GM19328 (cell line): Measurements from ENCODE around the gene AKAP7.
"Not testable (repeated sequence)": the region's sequence is repeated elsewhere in the genome, so short reads cannot be mapped to it uniquely, and the experiment has no call there.

ENCODE experiments used
- ATAC-seq: cut with Tn5 transposase; IDR thresholded peaks from one replicate; pipeline ENCODE4 v1.9.1; 2021; ENCODE audit warnings: mild to moderate bottlenecking, moderate library complexity; ENCODE audit not compliant: unreplicated experiment

Gene AKAP7

DNA sequence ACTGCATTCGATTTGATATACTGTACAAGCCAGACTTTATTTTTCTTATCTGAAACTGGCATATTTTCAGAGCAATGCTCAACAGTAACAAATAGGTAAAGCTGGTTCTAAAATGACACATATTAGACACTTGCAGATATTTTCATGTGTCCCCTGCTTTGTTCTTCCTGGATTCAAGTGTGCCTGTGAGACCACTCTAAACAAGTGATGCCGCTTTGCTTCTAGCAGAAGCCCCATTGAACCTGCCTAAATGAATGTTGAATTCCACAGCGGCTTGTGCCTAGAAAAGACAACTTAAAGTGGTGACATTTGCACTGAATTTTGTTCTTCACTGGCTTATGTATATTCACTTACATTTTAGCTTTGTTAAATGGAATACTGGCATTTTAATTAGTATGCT, 115.7 kb downstream of the AKAP7 start:
- ATAC-seq: no peak

DNA sequence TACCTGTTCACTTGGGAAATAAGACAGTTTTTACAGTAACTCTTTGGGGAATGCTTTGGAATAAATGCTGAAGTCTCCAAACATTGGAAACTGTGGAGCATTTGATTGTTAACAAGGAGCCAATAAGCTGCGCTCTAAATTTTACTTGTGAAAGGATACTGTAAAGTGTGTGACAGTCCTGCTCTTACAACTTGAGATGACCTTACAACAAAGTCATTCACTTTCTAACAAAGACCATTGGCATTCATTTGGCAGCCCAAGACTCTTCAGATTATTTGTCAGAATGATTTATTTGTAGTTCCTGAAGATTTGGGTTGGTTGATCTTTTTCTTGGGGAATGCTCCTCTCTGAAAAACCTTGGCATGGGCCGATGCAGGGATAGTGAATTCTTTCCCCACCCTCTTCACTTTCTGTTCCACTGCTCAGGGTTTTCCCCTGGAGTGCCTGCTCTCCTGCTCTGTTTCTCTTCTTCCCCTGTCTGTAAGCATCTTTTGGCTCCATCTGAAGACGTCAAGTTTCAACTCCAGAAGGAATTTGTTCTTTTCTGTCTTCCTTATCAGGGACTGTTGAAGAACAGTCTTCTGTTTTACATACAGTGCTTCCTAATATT, 116.4 kb downstream of the AKAP7 start:
- no peak for ATAC-seq

DNA sequence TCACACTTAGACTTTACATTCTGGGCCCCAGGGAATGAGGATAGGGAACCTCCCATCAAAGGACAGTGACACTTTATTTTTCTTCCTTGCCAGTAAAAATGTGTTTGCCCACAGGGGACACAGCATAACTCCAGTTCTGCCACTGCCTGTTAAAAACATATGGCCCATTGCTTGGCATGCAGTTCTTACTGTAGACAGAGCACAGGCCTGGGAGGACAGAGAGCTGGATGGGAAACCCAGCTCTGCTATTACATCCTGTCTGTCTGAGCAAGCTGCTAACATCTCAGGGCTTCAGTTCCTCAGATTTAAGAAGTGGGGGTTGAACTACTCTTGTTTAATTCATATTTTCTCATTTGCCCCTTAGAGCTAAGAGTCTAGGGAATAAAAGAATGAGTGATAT, 120.2 kb downstream of the AKAP7 start:
- no peak for ATAC-seq

DNA sequence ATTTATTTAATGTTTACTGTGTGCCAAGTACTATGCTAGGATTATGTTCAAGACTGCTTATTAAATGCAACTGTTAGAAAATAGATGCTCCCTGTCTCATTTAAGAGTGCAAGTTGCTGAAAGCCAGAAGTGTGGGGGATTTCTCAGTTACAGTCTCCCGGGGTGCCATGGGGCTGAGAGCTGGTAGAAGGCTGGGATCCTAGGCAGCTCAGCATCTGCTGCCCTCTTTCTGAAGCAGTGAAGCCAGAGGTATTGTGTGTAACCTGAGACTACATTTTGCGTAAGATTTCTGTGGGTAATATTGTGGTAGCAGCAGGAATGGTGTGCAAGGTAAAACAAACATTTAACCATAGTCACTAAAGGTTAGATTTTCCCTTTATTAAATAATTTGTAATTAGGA, 120.6 kb downstream of the AKAP7 start:
- no peak for ATAC-seq

DNA sequence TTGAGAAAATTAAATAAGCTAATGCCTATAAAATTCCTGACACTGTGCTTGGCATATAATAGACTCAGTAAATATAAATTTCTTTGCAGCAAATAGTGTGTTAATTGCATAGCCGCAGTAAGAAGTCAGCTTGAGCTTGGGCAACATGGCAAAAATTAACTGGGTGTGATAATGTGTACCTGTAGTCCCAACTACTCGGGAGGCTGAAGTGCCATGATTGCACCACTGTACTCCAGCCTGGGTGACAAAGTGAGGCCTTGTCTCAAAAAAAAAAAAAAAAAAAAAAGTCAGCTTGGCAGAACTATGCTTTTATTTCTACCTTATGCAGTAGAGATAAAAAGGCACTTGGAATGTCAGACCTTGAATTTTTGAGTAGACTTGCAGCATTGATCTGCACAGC, 121.8 kb downstream of the AKAP7 start:
- ATAC-seq: no peak

DNA sequence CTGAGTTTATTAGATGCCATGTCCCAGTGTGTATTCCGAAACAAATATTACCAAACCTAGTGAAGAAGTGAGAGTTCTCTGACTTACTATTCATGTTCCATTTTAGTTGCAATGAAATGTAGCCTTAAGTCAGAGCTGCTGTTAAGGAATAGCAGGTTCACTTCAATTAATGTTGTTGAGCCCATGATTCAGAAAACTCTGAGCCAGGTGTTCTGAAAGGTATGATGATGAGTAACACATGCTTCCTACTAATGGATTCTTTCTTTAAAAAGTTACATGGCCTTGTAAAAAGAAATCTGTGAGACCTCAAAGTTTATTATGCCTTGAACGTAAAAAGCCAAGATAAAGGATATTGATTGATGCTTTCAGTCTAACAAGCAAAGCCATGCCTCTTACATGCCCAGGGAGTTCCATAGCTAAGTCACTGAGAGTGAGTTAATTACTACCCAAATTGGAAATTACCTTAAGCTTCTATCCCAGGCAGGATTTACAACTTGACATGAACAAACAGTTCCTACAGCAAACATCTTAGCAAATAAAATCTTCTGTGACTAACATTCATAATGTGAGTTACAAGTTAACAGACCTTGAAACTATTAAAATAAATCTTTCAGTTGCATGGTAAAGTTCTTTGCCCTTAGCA, 122.9 kb downstream of the AKAP7 start:
- no peak for ATAC-seq

DNA sequence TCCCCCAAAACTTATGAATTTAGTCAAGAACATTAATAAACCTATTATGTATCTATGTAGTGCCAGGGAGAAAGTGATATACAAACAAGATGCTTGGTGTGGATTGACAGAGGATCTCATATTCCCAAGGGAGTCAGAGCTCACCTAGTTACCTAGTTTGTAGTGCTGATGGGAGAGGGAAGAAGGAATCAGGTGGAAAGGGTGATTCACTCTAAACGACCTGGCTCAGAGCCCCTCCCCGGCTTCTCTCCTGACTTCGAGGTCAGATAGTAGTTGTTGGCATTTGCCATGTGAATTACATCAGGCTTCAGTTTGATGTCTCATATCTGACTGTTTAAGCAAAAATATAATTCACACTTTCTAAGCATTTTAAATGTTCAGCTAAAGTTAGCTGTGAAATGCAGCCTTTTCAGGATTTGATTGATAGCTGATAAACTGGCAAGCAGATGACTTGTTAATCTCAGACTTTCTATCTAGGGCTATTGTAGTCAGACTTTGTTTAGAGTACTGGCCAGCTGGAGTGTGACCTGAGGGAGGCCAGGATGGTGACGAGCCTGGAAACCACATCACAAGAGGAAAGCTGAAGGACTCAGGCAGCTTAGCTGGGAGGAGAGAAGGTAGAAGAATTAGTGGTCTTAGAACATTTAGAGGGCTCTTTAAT, 123.7 kb downstream of the AKAP7 start:
- no peak for ATAC-seq

DNA sequence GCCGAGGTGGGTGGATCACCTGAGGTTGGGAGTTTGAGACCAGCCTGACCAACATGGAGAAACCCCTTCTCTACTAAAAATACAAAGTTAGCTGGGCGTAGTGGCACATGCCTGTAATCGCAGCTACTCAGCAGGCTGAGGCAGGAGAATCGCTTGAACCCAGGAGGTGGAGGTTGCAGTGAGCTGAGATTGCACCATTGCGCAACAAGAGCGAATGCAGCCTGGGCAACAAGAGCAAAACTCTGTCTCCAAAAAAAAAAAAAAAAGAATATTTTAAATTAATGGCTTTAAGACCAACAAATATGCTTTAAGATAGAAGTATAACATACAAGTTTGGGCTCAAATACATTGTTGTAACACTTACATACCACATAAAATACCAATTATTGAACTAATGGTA, 125.7 kb downstream of the AKAP7 start:
- ATAC-seq: not testable (repeated sequence)

DNA sequence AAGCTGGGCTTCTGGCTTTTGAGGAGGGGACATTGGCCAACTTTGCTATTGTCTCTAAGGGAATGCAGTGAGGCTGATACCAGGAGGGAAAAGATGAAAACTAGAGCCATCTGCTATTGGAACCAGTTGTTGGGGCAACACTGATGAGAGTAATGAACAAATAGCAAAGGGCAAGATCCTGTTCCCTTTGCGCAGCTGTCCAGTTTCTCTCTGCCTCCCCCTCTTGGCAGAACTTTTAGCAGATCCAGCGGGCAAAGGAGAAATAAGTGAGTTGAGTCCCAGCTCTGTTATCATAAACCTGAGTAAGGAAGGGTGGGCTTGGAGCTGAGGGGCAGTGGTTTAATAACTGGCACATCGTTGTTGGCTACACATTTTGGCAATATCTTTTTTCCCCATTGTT, 126.8 kb downstream of the AKAP7 start:
- ATAC-seq: no peak

DNA sequence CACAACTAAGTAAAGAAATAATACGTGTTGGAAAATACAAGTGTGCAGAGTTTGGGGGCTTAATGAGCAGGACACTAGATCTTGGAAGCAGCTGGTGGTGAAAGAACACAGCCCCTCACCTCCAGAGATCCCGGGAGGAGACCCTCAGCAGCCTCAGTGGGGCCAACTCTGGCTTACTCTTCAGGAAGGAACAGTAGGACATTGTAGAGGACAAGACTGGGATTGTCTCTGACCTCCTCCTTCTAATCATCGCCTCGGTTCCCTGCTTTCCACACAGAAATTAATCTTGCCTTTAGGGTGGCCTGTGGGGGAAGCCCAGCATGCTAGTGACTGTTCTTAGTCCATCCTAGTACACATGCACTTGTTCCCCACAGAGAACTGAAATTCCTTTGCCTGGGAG, 130.7 kb downstream of the AKAP7 start:
- no peak for ATAC-seq

DNA sequence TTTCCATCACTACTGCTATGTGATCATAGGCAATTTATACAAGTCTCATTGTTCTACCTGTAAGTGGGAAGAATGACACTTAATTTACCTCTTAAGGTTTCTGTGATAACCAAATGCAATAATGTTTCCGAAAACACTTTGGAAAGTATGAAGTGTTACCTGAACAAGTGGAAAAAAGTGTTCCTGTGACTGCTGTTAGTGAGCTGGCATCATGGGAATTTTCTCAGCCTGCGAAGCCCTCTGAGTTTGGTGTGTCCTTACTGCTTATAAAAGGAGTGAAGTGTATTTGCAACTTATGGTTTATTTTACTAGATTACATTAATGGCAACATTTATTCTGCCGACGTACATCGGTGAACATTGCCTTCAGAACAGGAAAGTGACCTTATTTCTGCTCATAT, 133.0 kb downstream of the AKAP7 start:
- no peak for ATAC-seq

DNA sequence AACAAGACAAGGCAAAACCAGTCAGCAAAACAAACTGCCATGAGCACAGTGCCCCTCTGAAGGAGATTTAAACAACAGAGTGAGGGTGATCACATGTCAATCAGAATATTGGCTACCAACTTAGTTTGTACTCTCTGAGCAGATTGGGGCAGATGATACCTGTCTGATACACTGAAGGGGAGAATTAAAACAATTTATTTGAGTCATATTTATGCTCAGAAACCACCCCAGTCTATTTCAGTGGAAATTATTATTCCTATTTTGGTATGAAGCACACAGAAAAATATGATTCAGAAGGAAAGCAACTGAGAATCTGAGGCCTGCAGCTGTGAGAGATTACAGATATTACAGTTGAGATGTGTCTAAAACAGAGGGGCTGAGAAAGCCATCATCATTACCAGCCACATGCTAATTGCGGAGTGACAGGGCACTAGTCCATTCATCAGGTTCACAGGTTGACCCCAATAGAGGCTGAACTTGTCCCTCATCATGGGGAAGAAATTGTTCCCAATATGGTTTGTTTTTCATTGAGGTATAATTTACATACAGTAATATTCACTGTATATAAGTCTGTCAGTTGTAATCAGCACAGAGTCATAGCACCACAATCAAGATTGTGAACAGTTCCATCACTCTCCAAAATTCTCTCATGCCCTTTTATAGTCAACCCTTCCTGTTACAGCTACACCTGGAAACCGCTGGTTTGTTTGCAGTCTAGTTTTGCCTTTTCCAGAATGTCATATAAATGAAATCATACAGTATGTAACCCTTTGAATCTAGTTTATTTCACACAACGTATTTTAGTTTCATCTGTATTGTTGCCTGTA, 134.5 kb downstream of the AKAP7 start:
- no peak for ATAC-seq

DNA sequence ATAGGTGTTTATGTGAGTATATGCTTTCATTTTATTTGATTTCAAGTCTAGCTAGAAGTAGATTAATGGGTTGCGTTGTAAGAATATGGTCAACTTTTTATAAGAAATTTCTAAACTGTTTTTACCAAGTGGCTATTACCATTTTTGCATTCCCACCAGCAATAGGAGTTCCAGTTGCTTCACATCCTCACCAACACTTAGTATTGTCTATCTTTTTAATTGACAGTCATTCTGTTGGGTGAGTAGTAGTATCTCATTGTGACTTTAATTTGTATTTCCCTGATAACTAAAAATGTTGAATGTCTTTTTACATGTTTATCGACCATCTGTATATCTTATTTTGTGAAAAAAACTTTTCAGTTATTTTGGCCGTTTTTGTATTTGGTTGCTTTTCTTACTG, 135.3 kb downstream of the AKAP7 start:
- no peak for ATAC-seq

DNA sequence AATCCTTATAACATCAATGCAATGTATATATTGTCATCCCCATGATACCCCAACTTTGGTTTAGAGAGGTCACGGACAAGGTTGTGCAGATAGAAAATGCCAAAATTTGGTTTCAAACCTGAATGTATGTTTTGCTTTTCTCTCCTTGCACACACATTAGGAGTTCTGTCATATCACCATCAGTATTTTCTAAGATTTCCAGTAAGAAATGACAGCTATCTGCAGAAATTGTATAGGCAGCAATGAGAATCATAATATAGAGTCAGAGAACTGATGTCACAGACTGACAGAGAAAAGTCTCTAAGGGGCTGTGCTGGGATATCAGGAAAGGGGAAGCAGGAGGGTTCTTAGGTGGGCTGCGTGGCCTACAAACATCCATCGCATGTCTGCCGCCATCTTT, 140.0 kb downstream of the AKAP7 start:
- no peak for ATAC-seq

DNA sequence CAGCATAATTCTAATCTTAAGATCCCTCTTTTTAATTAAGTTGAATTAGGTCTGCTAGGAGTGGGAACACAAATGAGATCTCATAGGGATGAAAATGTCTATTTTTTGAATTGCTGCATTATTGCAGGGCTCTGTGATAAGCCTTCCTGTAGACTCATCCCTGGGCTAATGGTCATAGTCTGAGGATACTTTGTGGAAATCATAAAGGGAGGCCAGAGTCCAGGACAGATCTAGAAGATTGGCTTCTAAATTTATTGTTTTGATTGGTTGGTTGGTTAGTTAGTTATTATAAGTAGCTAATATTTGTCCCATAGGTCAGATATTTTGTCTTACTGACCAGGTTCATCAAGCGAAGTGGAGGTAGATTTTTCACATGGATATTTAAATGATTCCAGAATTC, 142.3 kb downstream of the AKAP7 start:
- ATAC-seq: no peak

DNA sequence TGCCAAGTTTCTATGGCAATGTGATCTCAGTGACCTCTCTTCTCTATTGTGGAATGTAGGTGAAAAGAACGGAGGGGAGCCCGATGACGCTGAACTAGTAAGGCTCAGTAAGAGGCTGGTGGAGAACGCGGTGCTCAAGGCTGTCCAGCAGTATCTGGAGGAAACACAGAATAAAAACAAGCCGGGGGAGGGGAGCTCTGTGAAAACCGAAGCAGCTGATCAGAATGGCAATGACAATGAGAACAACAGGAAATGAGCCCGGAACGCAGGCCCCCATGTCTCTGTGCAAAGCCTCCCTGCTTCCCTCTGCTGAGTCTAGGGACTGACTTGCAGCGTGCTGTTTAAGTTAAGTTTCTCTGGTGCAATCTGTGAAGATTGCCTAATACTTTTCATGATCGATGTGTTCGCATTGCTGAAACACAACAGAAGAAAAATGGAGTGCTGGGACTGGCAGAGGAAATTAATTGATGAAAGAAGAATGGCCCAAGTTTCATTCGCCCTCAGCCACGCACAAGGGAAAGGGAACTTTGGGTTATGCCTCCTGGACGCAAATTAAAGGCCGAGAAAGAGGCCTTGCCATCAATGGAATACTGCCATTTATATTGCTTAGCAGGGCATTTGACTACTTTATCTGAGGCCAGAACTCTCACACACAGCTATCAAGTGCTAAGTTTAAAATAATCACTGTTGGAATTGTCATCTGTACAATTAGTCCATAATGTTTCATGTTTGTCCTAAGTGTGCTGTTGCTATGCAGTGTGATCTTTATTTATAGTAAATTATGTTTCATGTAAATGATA, 146.4 kb downstream of the AKAP7 start:
- ATAC-seq: no peak

DNA sequence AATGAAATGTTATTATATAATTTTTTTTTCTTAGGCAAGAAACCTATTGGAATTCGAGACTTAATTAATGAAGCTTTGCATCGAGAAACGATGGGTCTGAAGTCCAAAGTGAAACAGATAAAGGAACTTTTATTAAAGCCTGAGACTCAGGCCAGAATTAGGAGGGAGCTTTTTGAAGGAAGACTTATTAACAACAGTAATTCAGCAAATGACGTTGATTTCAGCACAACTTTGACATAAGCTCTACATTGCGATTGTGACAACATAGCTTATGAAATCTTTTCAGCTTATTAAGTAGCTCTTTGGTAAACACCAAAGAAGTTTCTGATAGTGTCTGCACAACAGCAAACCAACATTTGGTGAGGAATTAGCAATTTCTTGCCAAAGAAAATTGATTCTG, 147.1 kb downstream of the AKAP7 start:
- no peak for ATAC-seq

DNA sequence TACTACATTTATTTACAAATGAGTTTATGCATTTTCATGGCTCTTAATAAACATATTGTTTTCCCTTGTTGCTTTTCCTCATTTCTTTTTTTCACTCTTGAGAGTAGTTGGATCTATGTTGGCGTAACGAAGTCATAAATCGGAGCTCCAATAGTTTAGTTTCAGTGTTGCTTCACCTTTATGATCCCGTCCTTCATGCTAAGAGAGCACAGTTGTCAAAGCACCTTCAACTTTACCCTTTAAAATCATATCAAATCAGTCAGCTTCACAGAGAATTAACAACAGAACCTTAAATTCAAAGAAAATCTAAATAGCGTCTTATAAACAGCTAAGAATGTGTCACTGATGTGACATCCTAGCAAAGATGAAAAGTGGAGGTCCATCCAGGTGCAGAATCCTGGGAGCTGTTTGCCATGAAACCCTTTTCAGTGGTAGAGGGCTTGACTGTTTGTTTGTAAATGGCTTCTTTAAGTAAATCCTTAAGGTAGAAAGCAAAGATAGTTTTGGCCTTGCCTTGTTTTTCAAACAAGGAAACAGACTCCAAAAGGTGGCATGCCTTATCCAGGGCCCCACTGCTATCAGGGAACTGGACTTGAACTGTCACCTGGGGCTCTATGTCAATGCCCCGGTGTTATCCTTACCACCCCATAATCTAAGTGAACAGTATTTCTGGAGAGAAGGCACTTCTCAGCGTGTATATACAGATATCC, 148.4 kb downstream of the AKAP7 start:
- ATAC-seq: no peak

DNA sequence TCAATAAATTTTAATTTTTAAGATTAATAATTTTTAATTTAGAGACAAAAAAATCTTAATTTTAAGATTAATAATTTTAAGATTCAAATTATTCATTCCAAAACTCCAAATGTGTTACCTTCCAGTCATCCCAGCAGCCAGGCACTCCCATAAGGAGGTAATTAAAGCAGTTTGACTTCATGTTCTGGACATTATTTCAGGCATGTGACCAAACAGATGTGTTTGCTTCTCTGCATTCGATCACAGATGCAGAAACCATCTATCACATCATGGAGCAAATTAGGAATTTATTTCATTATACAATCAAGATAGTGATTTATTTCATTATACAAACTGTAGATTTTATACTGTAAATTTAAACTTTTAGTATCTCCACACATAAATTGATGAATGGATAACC, 150.3 kb downstream of the AKAP7 start:
- no peak for ATAC-seq

DNA sequence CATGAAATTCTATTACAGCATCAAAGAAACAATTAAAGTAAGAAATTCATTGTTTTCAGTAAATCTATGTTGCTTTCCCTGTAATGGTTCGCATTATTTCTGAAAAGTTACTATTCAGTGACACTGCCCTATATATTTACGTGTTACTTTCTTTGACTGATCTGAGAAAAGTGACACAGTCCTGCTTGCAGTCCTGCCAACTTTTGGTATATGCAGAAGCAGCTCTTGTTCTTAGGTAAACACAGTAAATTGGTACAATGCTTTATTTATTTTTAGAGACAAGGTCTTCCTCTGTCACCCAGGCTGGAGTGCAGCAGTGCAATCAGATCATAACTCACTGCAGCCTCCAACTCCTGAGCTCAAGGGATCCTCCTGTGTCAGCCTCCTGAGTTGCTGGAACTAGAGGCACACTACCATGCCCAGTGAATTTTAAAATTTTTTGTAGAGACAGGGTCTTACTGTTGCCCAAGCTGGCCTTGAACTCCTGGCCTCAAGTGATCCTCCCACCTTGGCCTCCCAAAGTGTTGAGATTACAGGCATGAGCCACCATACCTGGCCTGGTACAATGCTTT, 151.3 kb downstream of the AKAP7 start:
- ATAC-seq: no peak
